IMR-90 (cell line): ENCODE results near the gene ECSCR. TPM values are rescaled to one million over a fixed set of nuclear protein-coding genes. Genes with fewer than 3 reads are reported as not detected.
"Not testable (repeated sequence)": the region's sequence is repeated elsewhere in the genome, so short reads cannot be mapped to it uniquely, and the experiment has no call there.

Experiments used
- ATAC-seq: fragments of 200-7000 bp; cut with Tn5 transposase; 2 replicates; pipeline ENCODE4 v1.9.1; 2020; ENCODE audit warnings: low read depth, mild to moderate bottlenecking, moderate library complexity
- BruUV-seq: library from RNA; stranded (reverse); fragments of 400-500 nt; replicated peaks from 2 replicates; lab custom pipeline; 2021; lab: Mats Ljungman, UMichigan
- CTCF ChIA-PET: fragments of 300-600 bp; formaldehyde crosslinking; extraction: SDS; loops from one replicate; lab custom pipeline; 2021; ENCODE audit warnings: antibody characterized with exemption; lab: Yijun Ruan, JAX
- POLR2A ChIA-PET: fragments of 300-600 bp; sonication (Branson Sonifier 250); formaldehyde crosslinking; loops from one replicate; lab custom pipeline; 2022; ENCODE audit warnings: antibody characterized with exemption; ENCODE audit not compliant: unreplicated experiment; lab: Charles Lee
- DNase-seq: peaks from one replicate; pipeline ENCODE4 v3.0.0; 2013
- H2AFZ ChIP-seq: replicated peaks from 2 replicates; pipeline ENCODE3; 2013; ENCODE audit warnings: low read length, mild to moderate bottlenecking; ENCODE audit not compliant: poor library complexity
- H2AK5ac ChIP-seq: 2 replicates; pipeline ENCODE4 v1.6.1; 2013; ENCODE audit warnings: low read depth, low read length, inconsistent platforms
- H2AK9ac ChIP-seq: replicated peaks from 2 replicates; pipeline ENCODE3; 2013; ENCODE audit warnings: mild to moderate bottlenecking, low read depth, low read length, moderate library complexity; ENCODE audit not compliant: poor library complexity
- H2BK120ac ChIP-seq: 2 replicates; pipeline ENCODE4 v1.6.1; 2013; ENCODE audit warnings: low read depth, low read length, inconsistent platforms
- H2BK15ac ChIP-seq: 3 replicates; pipeline ENCODE4 v1.6.1; 2013; ENCODE audit warnings: low read depth, low read length, inconsistent platforms
- H2BK20ac ChIP-seq: 2 replicates; pipeline ENCODE4 v1.6.1; 2013; ENCODE audit warnings: low read depth, mild to moderate bottlenecking, inconsistent platforms, low read length, moderate library complexity
- H2BK5ac ChIP-seq: 2 replicates; pipeline ENCODE4 v1.6.1; 2013; ENCODE audit warnings: mild to moderate bottlenecking, low read depth, low read length, inconsistent platforms; ENCODE audit not compliant: poor library complexity, severe bottlenecking
- H3K14ac ChIP-seq: replicated peaks from 2 replicates; pipeline ENCODE4 v1.6.1; 2013; ENCODE audit warnings: low read depth, low read length, inconsistent platforms
- H3K18ac ChIP-seq: 2 replicates; pipeline ENCODE4 v1.6.1; 2013; ENCODE audit warnings: low read depth, low read length, control low read depth
- H3K23ac ChIP-seq: 2 replicates; pipeline ENCODE4 v1.6.1; 2013; ENCODE audit warnings: low read depth, low read length, inconsistent platforms
- H3K27ac ChIP-seq: 2 replicates; pipeline ENCODE4 v1.5.1; 2013; ENCODE audit warnings: mild to moderate bottlenecking, control low read depth, low read length; ENCODE audit not compliant: insufficient read depth
- H3K27me3 ChIP-seq: 2 replicates; pipeline ENCODE4 v1.6.1; 2013; ENCODE audit warnings: low read length; ENCODE audit not compliant: control insufficient read depth, insufficient read depth
- H3K36me3 ChIP-seq: 2 replicates; pipeline ENCODE4 v1.6.1; 2013; ENCODE audit warnings: low read length, mixed read lengths; ENCODE audit not compliant: control insufficient read depth, insufficient read depth
- H3K4ac ChIP-seq: 2 replicates; pipeline ENCODE4 v1.6.1; 2013; ENCODE audit warnings: low read depth, low read length, inconsistent platforms
- H3K4me1 ChIP-seq: 2 replicates; pipeline ENCODE4 v1.6.1; 2013; ENCODE audit warnings: low read length, mixed read lengths; ENCODE audit not compliant: control insufficient read depth, insufficient read depth
- H3K4me2 ChIP-seq: 2 replicates; pipeline ENCODE4 v1.6.1; 2013; ENCODE audit warnings: low read depth, mild to moderate bottlenecking, control low read depth, low read length, moderate library complexity
- H3K4me3 ChIP-seq: 2 replicates; pipeline ENCODE4 v1.5.1; 2013; ENCODE audit warnings: low read depth, mild to moderate bottlenecking, control low read depth, low read length, moderate library complexity; ENCODE audit not compliant: insufficient read depth
- H3K56ac ChIP-seq: 2 replicates; pipeline ENCODE4 v1.6.1; 2013; ENCODE audit warnings: low read length, inconsistent platforms; ENCODE audit not compliant: insufficient read depth; ENCODE audit errors: extremely low read depth
- H3K79me1 ChIP-seq, 2 experiments: 2 replicates each; pipeline ENCODE4 v1.6.1; 2013; ENCODE audit warnings: low read length in 2 of 2, inconsistent platforms in 1 of 2, low read depth in 1 of 2
- H3K9ac ChIP-seq: 2 replicates; pipeline ENCODE4 v1.6.1; 2013; ENCODE audit warnings: low read depth, low read length, control low read depth
- H3K9me1 ChIP-seq: 2 replicates; pipeline ENCODE4 v1.6.1; 2013; ENCODE audit warnings: low read length, inconsistent platforms; ENCODE audit not compliant: insufficient read depth
- H3K9me3 ChIP-seq: 2 replicates; pipeline ENCODE4 v1.6.1; 2013; ENCODE audit warnings: low read length; ENCODE audit not compliant: control insufficient read depth, insufficient read depth
- H4K20me1 ChIP-seq: 2 replicates; pipeline ENCODE4 v1.6.1; 2013; ENCODE audit warnings: low read length, inconsistent platforms; ENCODE audit not compliant: insufficient read depth
- H4K5ac ChIP-seq: 2 replicates; pipeline ENCODE4 v1.6.1; 2013; ENCODE audit warnings: mild to moderate bottlenecking, low read depth, low read length, control low read depth
- H4K8ac ChIP-seq, 2 experiments: 2 replicates each; pipeline ENCODE4 v1.6.1; 2013; ENCODE audit warnings: low read depth in 2 of 2, low read length in 2 of 2, control low read depth in 1 of 2, inconsistent platforms in 1 of 2
- H4K91ac ChIP-seq: 2 replicates; pipeline ENCODE4 v1.6.1; 2013; ENCODE audit warnings: low read depth, low read length, inconsistent platforms; ENCODE audit not compliant: insufficient read depth
- WGBS, 2 experiments: methylation state at CpG; one replicate each; pipeline versions ENCODE4 v1.1.5 to v1.1.7; 2013; ENCODE audit warnings: missing lambda C conversion rate in 2 of 2; ENCODE audit not compliant: insufficient read length in 1 of 2; ENCODE audit errors: extremely low coverage in 2 of 2; 5-methylcytosine and 5-hydroxymethylcytosine counted together
- dilution Hi-C: fragments of 300-500 bp; cut with HindIII; formaldehyde crosslinking; loops from one replicate; pipeline ENCODE4 v1.14.3; 2018; ENCODE audit warnings: low sequenced_read_pairs; ENCODE audit not compliant: unreplicated experiment
- in situ Hi-C: fragments of 300-500 bp; cut with MboI; formaldehyde crosslinking; loops from 3 replicates; pipeline ENCODE4 v1.14.3; 2019; ENCODE audit warnings: low sequenced_read_pairs, inconsistent platforms, mixed read lengths
- intact Hi-C: fragments of 100-400 bp; cut with micrococcal nuclease; formaldehyde crosslinking; loops from 2 replicates; pipeline ENCODE4 v1.10.0; 2022
- polyA plus RNA-seq, 3 experiments: library from polyadenylated mRNA; depleted of rRNA; stranded (reverse); fragments of >200 nt; gene quantifications; 2 replicates each; pipeline ENCODE4 v1.2.3, GENCODE V29; 2012; ENCODE audit warnings: low replicate concordance in 1 of 3
- total RNA-seq: library from RNA; depleted of rRNA; stranded (reverse); fragments of >200 nt; gene quantifications from 2 replicates; pipeline ENCODE4 v1.2.3, GENCODE V29; 2012

ECSCR gene
- total and polyA plus RNA-seq, 2 of the 4 experiments (the other 2 are of a cell fraction): 3.6 to 3.9 TPM

- intact Hi-C loops, H3K56ac ChIP-seq, in situ Hi-C loops, H3K4me1 ChIP-seq, H3K18ac ChIP-seq, H2BK20ac ChIP-seq, ATAC-seq, H4K8ac ChIP-seq, CTCF ChIA-PET, H2AK9ac ChIP-seq, H4K20me1 ChIP-seq, H2BK15ac ChIP-seq, H4K91ac ChIP-seq, H2AK5ac ChIP-seq, H3K27ac ChIP-seq, H3K14ac ChIP-seq, H2AFZ ChIP-seq, H3K4me3 ChIP-seq, POLR2A ChIA-PET, DNase-seq, H2BK120ac ChIP-seq, H3K27me3 ChIP-seq, H3K23ac ChIP-seq, H2BK5ac ChIP-seq, H3K79me1 ChIP-seq, H3K9me3 ChIP-seq, H3K36me3 ChIP-seq, BruUV-seq, H3K4ac ChIP-seq, H3K9ac ChIP-seq, H3K4me2 ChIP-seq, H3K9me1 ChIP-seq, H4K5ac ChIP-seq: not testable (repeated sequence)
- dilution Hi-C loops: loop anchor here (25.0 kb wide), 1 partner anchor 92 kb away; the partner anchor contains the start of gene SPATA24
- WGBS, 2 experiments: 79% methylated on average over 5 of the region's 5 CpGs; no CpG with 5 or more reads in 1 of the 2 experiments
These were observed 42.2 kb upstream of the ECSCR start for GRCh38 chr5:139504722-139505121.

- H3K4me3 ChIP-seq, H4K5ac ChIP-seq, H3K14ac ChIP-seq, H3K56ac ChIP-seq, CTCF ChIA-PET, H3K9ac ChIP-seq, H2AFZ ChIP-seq, H3K79me1 ChIP-seq, H3K4me2 ChIP-seq, H3K36me3 ChIP-seq, H3K18ac ChIP-seq, H3K27ac ChIP-seq, ATAC-seq, in situ Hi-C loops, POLR2A ChIA-PET, H2AK9ac ChIP-seq, H4K8ac ChIP-seq, H4K91ac ChIP-seq, H3K4me1 ChIP-seq, H2AK5ac ChIP-seq, H3K23ac ChIP-seq, H2BK5ac ChIP-seq, H4K20me1 ChIP-seq, H3K9me3 ChIP-seq, H2BK120ac ChIP-seq, intact Hi-C loops, DNase-seq, H2BK20ac ChIP-seq, H3K4ac ChIP-seq, H3K9me1 ChIP-seq, BruUV-seq, H2BK15ac ChIP-seq, H3K27me3 ChIP-seq: not testable (repeated sequence)
- WGBS, 2 experiments: 94% methylated on average over 6 of the region's 15 CpGs; no CpG with 5 or more reads in 1 of the 2 experiments
- dilution Hi-C loops: loop anchor here (25.0 kb wide), 1 partner anchor 92 kb away; the partner anchor contains the start of gene SPATA24
These were observed 41.3 kb upstream of the ECSCR start for GRCh38 chr5:139503879-139504278.
